Measurements from ENCODE around the gene LAMB1.
"Not testable (repeated sequence)": the region's sequence is repeated elsewhere in the genome, so short reads cannot be mapped to it uniquely, and the experiment has no call there.

The LAMB1 gene

DNA sequence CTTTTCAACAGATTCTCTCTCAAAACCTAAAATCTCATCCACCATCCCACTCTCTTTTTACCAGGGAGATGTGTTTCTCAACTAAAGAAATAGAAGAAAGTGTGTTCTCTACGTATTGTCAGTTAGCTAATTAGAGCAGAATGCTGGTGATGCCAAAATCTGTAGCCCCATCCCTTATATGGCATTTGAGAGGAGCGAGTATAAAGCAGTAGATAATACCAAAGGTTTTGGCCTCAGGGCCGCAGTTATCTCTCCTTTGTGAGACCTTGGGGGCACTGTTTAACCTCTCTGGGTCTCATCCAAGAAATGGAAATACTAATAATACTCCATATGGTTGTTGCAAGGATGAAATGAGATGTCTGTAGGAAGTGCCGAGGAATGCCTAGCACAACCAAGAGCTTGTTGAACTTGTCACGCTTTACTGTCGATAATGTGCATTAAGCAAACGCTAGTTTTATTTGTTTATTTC, 112.4 kb downstream of the LAMB1 start:
- DNase-seq = peak; percentile 23
- peaks cover 24% of the 10 kb centered on the region for H3K36me3 ChIP-seq
- peaks cover 7% of the 10 kb centered on the region for H3K4me1 ChIP-seq
- peak overlapping the region; percentile 96 for H3K4me3 ChIP-seq (ENCODE audit: low read depth, low read length)
- H3K9me3 ChIP-seq = no peaks in the 10 kb centered on the region
- TF ChIP-seq CTCF (IDR thresholded peaks at IDR 0.05; ENCODE audit: low read depth, low read length) = no peak
- no peaks in the 10 kb centered on the region for H3K27me3 ChIP-seq

DNA sequence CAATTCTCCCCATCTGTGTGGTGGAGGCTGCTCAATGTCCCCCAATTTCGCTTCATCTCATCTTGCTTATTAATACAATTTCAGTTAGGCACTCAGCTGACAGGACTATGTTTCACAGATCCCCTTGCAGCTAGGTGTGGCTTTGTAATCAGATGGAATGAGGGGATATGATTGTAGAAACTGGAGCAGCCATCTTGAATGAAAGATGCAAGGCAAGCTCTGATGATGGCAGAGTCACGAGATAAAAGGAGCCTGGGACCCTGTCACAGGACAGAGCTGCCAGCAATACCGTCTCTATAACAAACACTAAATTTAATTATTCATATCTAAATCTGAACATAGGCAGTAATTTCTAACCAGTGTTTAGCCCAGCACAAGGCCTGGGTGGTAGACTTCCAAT, 113.0 kb downstream of the LAMB1 start:
- H3K9me3 ChIP-seq = no peaks in the 10 kb centered on the region
- peak; percentile 32 for DNase-seq
- peaks cover 20% of the 10 kb centered on the region for H3K36me3 ChIP-seq
- peaks cover 7% of the 10 kb centered on the region for H3K4me1 ChIP-seq
- no peak for TF ChIP-seq CTCF (IDR thresholded peaks at IDR 0.05; ENCODE audit: low read depth, low read length)
- peak overlapping the region; percentile 96 for H3K4me3 ChIP-seq (ENCODE audit: low read depth, low read length)
- H3K27me3 ChIP-seq = no peaks in the 10 kb centered on the region

DNA sequence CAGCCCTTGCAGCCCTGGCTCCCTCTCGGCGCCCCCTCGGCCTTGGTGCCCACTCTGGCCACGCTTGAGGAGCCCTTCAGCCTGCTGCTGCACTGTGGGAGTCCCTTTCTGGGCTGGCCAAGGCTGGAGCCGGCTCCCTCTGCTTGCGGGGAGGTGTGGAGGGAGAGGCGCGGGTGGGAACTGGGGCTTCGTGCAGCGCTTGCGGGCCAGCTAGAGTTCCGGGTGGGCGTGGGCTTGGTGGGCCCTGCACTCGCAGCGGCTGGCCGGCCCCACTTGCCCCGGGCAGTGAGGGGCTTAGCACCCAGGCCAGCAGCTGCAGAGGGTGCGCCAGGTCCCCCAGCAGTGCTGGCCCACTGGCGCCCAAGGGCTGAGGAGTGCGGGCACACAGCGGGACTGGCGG, 115.1 kb downstream of the LAMB1 start:
- H3K27me3 ChIP-seq; H3K4me3 ChIP-seq (ENCODE audit: low read depth, low read length); H3K4me1 ChIP-seq; H3K9me3 ChIP-seq; H3K36me3 ChIP-seq; DNase-seq: not testable (repeated sequence)

- no peak for DNase-seq
- Histone ChIP-seq H3K4me3 (ENCODE audit: low read depth, low read length) (no peak overlapping the region), H3K27me3 (no peaks in the 10 kb centered on the region), H3K4me1 (no peaks in the 10 kb centered on the region), H3K36me3 (no peaks in the 10 kb centered on the region), H3K9me3 (no peaks in the 10 kb centered on the region)
- no peak for TF ChIP-seq CTCF (IDR thresholded peaks at IDR 0.05; ENCODE audit: low read depth, low read length)
Observed at GRCh38 chr7:107884066-107884818, 118.7 kb downstream of the LAMB1 start.

GRCh38 chr7:107882766-107883165, 120.2 kb downstream of the LAMB1 start:
- H3K36me3 ChIP-seq = no peaks in the 10 kb centered on the region
- H3K27me3 ChIP-seq = no peaks in the 10 kb centered on the region
- H3K9me3 ChIP-seq = no peaks in the 10 kb centered on the region
- no peak for DNase-seq
- no peak for TF ChIP-seq CTCF (IDR thresholded peaks at IDR 0.05; ENCODE audit: low read depth, low read length)
- no peak overlapping the region for H3K4me3 ChIP-seq (ENCODE audit: low read depth, low read length)
- no peaks in the 10 kb centered on the region for H3K4me1 ChIP-seq

DNA sequence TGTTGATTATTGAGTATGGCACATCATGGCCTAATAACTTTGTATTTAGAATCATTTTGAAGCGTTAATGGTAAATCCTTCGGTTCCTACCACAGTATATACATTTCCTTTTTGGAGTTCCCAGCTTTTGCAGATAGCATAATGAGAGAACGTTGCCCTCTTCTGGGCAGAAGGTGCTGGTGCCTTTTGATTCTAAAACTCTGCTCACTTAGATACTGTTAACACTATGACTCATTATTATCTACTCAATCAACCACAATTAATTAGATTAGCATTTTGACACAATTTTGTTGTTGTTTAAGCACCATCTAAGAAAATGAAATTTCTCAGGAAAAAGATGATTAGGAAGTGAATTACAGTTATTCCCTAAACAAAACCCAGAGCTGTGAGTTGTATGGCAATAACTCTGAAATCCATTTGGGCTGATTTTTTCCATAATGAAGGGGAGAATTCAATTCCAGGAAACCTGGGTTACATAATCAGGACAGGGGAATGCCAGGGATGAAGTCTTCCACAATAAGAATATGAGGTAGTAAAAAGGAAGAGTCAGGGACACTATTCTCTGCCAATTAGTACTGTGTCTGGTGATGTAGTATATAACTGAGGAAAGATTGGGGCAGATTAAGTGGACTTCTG, 123.4 kb downstream of the LAMB1 start:
- Histone ChIP-seq H3K9me3 (no peaks in the 10 kb centered on the region), H3K36me3 (no peaks in the 10 kb centered on the region), H3K4me3 (ENCODE audit: low read depth, low read length) (no peak overlapping the region), H3K27me3 (no peaks in the 10 kb centered on the region), H3K4me1 (no peaks in the 10 kb centered on the region; the same call in 1 of the 2 replicates)
- peak; percentile 89 for TF ChIP-seq CTCF (IDR thresholded peaks at IDR 0.05; ENCODE audit: low read depth, low read length)
- peak; percentile 41 for DNase-seq

All from BE2C (cell line).